ENCODE measurements around the gene EML3. TPM values are rescaled to one million over a fixed set of nuclear protein-coding genes. Genes with fewer than 3 reads are reported as not detected.

EML3 gene
- polyA plus RNA-seq, 1 donor (not counting 4 experiments of a cell fraction or from before 2014, with no cell fraction given): 13.6 TPM

GRCh38 chr11:62595124-62595523 is 17.5 kb downstream of the EML3 start:
- TF ChIP-seq EZH2 (IDR thresholded peaks at IDR 0.05; ENCODE audit: low read length): no peak
- no peak for TF ChIP-seq CTCF (optimal IDR thresholded peaks at IDR 0.05 in 1 of 3, IDR thresholded peaks at IDR 0.05 in 1 of 3, conservative IDR thresholded peaks at IDR 0.05 in 1 of 3; ENCODE audit: extremely low read depth in 1 of 3, insufficient read depth in 2 of 3, low read length in 3 of 3)
- Histone ChIP-seq H3K27ac (ENCODE audit: control insufficient read depth, insufficient read depth, low read length) (no peak overlapping the region), H3K27me3 (ENCODE audit: control insufficient read depth, extremely low read depth, insufficient read depth, low read length) (no peaks in the 10 kb centered on the region), H3K4me3 (ENCODE audit: control insufficient read depth in 2 of 3, extremely low read depth in 1 of 3, insufficient read depth in 2 of 3, low read depth in 1 of 3, low read length in 3 of 3) (no peak overlapping the region), H4K20me1 (ENCODE audit: control insufficient read depth, extremely low read depth, insufficient read depth, low read length) (peaks cover 2% of the 10 kb centered on the region), H3K4me2 (ENCODE audit: control insufficient read depth, extremely low read depth, insufficient read depth, low read depth, low read length) (no peak overlapping the region), H2AFZ (ENCODE audit: control insufficient read depth, low read length) (no peak overlapping the region), H3K4me1 (ENCODE audit: control insufficient read depth, extremely low read depth, insufficient read depth, low read length) (peaks cover 26% of the 10 kb centered on the region), H3K9me1 (ENCODE audit: control insufficient read depth, extremely low read depth, insufficient read depth, low read length) (no peaks in the 10 kb centered on the region), H3K9ac (ENCODE audit: control insufficient read depth, extremely low read depth, insufficient read depth, low read length) (no peak overlapping the region), H3K79me2 (ENCODE audit: control insufficient read depth, insufficient read depth, low read length) (peaks cover 41% of the 10 kb centered on the region), H3K9me3 (ENCODE audit: control insufficient read depth, low read depth, low read length) (no peaks in the 10 kb centered on the region), H3K36me3 (ENCODE audit: control insufficient read depth in 2 of 2, extremely low read depth in 1 of 2, insufficient read depth in 2 of 2, low read length in 2 of 2) (peaks cover 48 to 58% of the 10 kb centered on the region in 2 experiments)
- DNase-seq (ENCODE audit: low read depth, low spot score) (no peak), FAIRE-seq (no peak)
- dilution Hi-C loops (cut with MboI; ENCODE audit: extremely low pct_ligation_motif_present, low sequenced_read_pairs): no loop called here

DNA sequence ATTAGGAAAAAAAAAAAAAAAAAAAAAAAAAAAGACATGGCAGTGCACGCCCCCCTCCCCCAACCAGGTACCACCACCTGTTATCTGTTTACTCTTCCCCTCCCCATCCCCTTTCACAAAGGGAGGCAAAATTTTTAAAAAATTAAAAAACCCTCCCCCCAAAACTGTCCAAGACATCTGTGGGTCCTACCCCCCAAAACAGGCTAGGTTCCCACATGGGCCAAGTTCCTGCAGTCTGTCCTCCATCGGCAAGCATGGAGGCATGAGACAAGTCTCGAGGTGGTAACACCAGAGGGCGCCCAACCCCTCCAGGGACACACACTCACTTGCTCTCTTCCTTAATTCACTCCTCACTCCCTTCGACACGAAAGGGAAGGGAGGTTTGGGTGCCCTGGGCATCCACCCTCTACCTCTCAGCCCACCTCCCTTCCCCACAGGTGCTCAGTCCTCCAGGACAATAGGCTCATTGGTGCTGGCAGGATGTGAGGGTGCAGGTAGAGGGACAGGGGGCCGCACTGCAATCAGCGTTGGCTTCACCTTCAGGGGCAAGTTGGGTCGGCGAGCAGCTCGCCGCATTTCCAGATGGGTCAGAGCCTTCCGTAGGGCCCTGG is 19.0 kb downstream of the EML3 start:
- H3K4me2 ChIP-seq (ENCODE audit: control insufficient read depth, extremely low read depth, insufficient read depth, low read depth, low read length): no peak overlapping the region
- no peaks in the 10 kb centered on the region for H3K9me3 ChIP-seq (ENCODE audit: control insufficient read depth, low read depth, low read length)
- H3K36me3 ChIP-seq (ENCODE audit: control insufficient read depth in 2 of 2, extremely low read depth in 1 of 2, insufficient read depth in 2 of 2, low read length in 2 of 2): peaks cover 43 to 57% of the 10 kb centered on the region in 2 experiments
- peaks cover 14% of the 10 kb centered on the region for H3K4me1 ChIP-seq (ENCODE audit: control insufficient read depth, extremely low read depth, insufficient read depth, low read length)
- FAIRE-seq (no peak), DNase-seq (ENCODE audit: low read depth, low spot score) (no peak)
- peaks cover 39% of the 10 kb centered on the region for H3K79me2 ChIP-seq (ENCODE audit: control insufficient read depth, insufficient read depth, low read length)
- dilution Hi-C loops (cut with MboI; ENCODE audit: extremely low pct_ligation_motif_present, low sequenced_read_pairs): no loop called here
- no peak overlapping the region for H2AFZ ChIP-seq (ENCODE audit: control insufficient read depth, low read length)
- H3K27ac ChIP-seq (ENCODE audit: control insufficient read depth, insufficient read depth, low read length): no peak overlapping the region
- H3K9me1 ChIP-seq (ENCODE audit: control insufficient read depth, extremely low read depth, insufficient read depth, low read length): no peaks in the 10 kb centered on the region
- no peak overlapping the region for H3K9ac ChIP-seq (ENCODE audit: control insufficient read depth, extremely low read depth, insufficient read depth, low read length)
- H3K27me3 ChIP-seq (ENCODE audit: control insufficient read depth, extremely low read depth, insufficient read depth, low read length): no peaks in the 10 kb centered on the region
- H4K20me1 ChIP-seq (ENCODE audit: control insufficient read depth, extremely low read depth, insufficient read depth, low read length): peaks cover 2% of the 10 kb centered on the region
- no peak overlapping the region for H3K4me3 ChIP-seq (ENCODE audit: control insufficient read depth in 2 of 3, extremely low read depth in 1 of 3, insufficient read depth in 2 of 3, low read depth in 1 of 3, low read length in 3 of 3)
- TF ChIP-seq CTCF (optimal IDR thresholded peaks at IDR 0.05 in 1 of 3, IDR thresholded peaks at IDR 0.05 in 1 of 3, conservative IDR thresholded peaks at IDR 0.05 in 1 of 3; ENCODE audit: extremely low read depth in 1 of 3, insufficient read depth in 2 of 3, low read length in 3 of 3) (peak; percentile 77 to 95 (median 84)), EZH2 (IDR thresholded peaks at IDR 0.05; ENCODE audit: low read length) (no peak)

All from keratinocyte (primary cell).